Amniotic stem cell (primary cell): Measurements from ENCODE around the gene NLGN4Y.

Experiments
- DNase-seq: peaks from one replicate; lab custom pipeline; 2025; lab: John Stamatoyannopoulos, UW

The NLGN4Y gene

GRCh38 chrY:14644157-14644952 lies 120.0 kb downstream of the NLGN4Y start:
- no peak for DNase-seq

DNA sequence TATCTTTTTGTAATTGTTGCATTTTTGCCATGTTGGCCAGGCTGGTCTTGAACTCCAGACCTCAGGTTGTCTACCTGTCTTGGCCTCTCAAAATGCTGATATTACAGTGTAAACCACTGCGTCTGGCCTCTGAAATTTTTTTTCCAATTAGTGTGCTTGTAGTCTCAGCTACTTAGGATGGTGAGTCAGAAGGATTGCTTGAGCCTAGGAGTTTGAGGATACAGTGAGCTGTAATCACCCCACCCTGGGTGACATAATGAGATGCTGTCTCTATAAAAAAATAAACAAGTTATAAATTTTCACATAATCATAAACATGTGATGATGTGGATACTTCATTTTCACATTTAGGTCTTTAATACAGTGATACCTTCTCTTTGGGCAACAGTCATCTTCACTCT lies 154.9 kb downstream of the NLGN4Y start:
- DNase-seq = no peak

DNA sequence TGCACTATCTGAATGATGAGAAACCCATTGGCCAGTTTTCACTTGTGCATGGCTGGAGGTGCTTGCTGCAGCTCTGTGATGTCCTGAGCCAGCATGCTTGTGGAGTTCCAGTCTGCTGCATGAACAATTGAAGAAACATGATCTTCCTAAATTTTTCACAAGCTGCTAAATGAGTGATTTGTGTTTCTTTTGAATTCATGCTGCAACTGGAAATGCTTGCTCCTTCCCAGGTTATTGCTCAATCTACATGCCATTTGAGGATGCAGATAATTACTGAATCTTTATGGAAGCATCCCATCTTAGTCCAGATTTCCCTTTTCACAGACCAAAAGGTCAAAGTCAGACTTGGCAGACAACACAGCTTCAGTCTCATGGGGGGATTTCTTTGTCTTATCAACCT lies 170.2 kb downstream of the NLGN4Y start:
- DNase-seq = no peak

DNA sequence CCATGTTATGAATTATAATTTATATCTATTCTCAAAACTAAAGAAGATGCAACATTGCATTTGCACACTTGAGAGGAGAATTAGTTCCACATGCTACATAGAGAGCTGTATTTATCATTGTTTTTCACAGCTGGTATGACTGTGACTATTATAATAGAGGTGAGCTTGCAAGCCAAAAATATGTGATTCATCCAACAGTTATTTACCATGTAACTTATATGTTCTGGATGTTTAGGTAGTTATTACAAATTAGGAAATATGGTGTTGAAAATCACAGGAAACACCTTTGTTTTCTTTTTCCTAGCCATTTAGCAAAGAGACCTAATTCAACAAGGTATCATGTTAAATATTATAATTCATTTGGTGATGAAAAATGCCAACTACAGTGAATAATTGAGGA lies 183.8 kb downstream of the NLGN4Y start:
- DNase-seq = no peak

GRCh38 chrY:14741596-14741995 lies 217.3 kb downstream of the NLGN4Y start:
- DNase-seq = no peak

- no peak for DNase-seq
Observed at GRCh38 chrY:14748329-14748728, 224.0 kb downstream of the NLGN4Y start.

DNA sequence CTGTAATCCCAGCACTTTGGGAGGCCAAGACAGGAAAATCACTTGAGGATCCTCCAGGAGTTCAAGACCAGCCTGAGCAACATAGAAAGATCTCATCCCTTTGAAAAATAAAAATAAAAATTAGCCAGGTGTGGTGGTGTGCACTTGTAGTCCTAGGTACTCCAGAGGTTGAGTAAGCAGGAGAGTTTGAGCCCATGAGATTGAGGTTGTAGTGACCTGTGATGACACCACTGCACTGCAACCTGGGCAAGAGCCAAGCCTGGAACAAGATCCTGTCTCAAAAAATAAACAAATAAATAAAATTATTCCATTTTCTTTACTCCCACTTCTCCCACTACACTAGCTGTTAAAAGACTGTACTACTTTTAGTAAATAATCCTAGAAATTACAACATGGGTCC lies 231.2 kb downstream of the NLGN4Y start:
- no peak for DNase-seq

DNA sequence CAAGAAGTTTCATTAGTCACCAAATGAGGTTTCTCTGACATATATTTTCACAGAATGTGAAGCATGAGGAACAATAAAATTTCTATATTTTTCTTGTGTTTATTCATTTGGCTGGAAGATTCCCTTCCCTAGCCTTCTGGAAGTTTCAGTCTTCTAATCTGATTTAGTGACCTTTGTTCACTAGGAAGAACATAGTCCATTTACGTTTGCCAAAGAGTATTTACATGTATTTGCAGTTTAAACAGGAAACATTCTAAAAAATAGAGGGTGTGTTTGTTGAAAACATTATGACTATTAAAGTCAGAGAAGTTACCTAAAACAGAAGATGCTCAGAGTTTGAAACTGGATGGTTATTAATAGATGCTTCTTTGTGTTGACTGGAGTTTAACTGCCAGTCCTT lies 238.6 kb downstream of the NLGN4Y start:
- no peak for DNase-seq

GRCh38 chrY:14763600-14763999 lies 239.3 kb downstream of the NLGN4Y start:
- DNase-seq = no peak

GRCh38 chrY:14778208-14778607 lies 253.9 kb downstream of the NLGN4Y start:
- no peak for DNase-seq

GRCh38 chrY:14793104-14793503 lies 268.8 kb downstream of the NLGN4Y start:
- DNase-seq = no peak

GRCh38 chrY:14793674-14794073 lies 269.3 kb downstream of the NLGN4Y start:
- DNase-seq = no peak

- no peak for DNase-seq
Observed at GRCh38 chrY:14798010-14798409, 273.7 kb downstream of the NLGN4Y start.

DNA sequence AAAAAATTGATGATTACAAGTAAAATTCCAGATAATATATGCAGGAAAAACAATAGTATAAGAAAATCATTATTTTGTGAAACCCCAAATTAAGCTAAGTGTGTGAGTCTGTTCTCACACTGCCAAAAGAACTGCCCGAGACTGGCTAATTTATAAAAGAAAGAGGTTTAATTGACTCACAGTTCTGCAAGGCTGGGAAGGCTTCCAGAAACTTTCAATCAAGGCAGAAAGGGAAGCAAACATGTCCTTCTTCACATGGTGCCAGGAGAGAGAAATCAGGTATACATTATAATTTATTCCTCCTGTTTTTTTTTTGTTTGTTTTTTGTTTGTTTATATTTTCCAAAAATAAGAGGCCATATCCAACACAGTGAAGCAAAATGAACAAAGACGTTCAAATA lies 276.8 kb downstream of the NLGN4Y start:
- DNase-seq = no peak

DNA sequence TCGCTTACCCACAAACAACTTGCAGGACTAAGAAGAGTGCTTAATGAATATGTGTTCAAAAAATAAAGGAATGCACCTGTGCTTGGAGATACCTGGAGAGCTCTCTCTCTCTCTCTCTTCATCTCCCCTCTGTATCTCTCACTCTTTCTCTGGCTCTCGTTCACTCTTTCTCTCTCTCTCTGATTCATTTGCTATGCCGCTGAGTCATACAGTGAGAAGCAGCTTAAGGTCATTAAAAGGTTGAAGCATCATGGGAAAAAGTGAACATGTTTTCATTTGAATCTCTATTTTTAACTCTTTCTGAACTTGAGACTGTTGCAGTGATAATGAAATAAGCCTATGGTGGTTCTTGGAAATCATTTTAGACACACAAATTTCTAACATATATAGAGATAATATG lies 277.8 kb downstream of the NLGN4Y start:
- no peak for DNase-seq

- no peak for DNase-seq
Observed at GRCh38 chrY:14804041-14804440, 279.7 kb downstream of the NLGN4Y start.

DNA sequence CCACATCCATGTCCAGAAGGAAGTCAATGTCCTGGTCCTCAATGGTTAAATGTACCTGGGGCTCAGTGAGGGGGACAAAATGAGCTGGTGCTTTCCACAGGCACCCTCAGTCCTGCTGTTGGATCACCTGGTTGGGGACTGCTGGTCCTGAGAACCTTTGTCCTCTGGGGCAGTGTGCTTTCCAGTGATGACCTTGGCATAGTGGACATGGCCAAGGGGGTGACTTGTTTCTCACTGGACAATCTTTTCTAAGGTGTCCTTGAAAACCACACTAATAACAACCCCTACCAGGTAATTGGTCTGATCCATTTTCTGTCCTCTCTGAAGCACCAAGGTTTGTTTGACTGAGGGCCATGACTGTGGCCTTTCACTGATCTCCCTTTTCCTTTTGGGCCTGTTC lies 294.1 kb downstream of the NLGN4Y start:
- DNase-seq = no peak

DNA sequence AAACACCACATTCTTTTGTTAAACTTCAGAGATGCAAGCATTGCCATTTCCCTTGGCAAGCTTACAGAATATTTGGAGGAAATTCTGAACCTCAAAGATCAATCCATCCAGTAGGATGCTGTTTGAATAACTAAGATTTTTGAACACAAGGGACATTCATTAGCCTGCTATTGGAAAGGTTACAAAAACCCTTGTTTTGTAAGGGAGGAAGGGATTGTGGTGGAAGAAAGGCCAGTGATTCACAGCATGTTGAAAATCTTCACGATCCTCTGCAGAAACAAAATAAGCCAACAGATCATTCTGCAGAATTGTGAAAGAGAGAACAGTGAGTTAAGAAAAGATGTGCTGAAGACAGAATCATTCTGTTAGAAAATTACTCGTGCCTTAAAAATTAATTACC lies 297.9 kb downstream of the NLGN4Y start:
- DNase-seq = no peak

GRCh38 chrY:14822906-14823305 lies 298.6 kb downstream of the NLGN4Y start:
- DNase-seq = no peak

DNA sequence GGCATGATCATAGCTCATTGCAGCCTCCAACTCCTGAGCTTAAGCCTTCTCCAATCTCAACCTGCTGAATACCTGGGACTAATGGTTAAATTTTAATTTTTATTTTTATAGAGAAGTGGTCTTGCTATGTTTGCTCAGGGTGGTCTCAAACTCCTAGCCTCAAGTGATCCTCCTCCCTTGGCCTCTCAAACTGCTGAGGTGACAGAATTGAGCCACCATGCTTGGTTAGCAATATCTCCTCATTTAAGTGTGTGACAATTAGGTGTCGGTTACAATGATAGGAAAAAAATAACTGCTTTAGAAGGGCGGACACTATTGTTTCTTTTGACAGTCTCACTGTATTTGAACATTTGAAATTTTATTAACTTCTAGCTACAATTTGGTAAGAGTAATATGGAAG lies 300.3 kb downstream of the NLGN4Y start:
- no peak for DNase-seq

- DNase-seq = no peak
Observed at GRCh38 chrY:14825728-14826127, 301.4 kb downstream of the NLGN4Y start.

DNA sequence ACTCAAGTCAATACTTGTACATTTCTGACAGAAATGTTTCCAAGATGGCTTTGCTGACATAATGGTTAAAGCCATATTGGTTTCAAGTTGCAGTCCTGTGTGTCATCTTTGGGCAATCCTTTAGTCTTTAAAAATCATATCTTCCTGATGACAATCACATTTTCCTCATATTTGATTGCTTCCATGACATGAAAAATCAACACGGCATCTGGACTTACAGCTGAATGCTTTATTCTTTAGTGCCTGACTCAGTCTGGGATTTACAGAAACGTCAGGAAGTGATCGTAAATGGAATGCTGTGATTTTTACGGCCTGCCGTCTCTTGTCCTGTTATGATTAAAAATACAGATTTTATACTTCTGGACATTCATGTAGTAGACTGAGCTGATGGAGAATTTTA lies 304.2 kb downstream of the NLGN4Y start:
- no peak for DNase-seq

DNA sequence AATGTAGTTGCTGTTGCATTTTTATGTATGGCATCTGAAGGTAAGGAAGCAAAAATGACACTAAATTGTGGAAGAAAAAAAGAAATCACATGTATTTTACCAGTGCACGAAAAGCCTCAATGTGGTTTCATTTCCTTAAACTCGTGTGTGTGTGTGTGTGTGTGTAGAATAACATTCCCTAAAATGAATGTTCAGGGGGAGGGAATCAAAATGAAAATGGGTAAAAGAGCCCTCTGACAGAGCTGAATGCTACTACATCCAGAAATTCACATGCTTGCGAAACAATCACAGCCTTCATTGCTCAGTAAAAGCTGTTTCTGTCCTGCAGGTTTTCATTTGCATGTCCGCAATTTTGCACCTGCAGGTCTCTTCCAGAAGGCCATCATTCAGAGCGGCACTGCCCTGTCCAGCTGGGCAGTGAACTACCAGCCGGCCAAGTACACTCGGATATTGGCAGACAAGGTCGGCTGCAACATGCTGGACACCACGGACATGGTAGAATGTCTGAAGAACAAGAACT lies 305.1 kb downstream of the NLGN4Y start:
- no peak for DNase-seq
